GM18858 (cell line): Measurements from ENCODE around the gene MAP4.

Source experiments
- ATAC-seq: cut with Tn5 transposase; IDR thresholded peaks from one replicate; pipeline ENCODE4 v1.9.1; 2021; ENCODE audit not compliant: unreplicated experiment

MAP4 gene

GRCh38 chr3:47867451-47868044 lies 148.7 kb downstream of the MAP4 start:
- ATAC-seq = no peak

DNA sequence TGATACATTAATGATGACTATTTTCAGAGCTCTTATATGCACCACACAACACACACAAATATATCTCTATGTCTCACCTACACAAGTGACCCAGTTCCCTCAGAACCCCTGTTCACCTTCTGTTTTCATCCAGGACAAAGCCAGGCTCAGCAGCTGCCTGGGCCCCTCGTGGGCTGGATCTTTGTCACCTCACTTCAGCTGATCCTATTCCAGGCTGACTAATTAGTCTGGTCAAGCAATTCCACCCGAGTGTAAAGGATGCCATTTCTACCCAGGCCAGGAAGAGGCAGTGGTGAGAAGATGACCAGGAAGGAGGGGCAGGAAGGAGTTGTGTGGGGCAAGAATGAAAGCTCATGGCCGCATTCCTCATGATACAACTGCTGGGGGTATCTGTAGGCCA lies 151.0 kb downstream of the MAP4 start:
- no peak for ATAC-seq

- no peak for ATAC-seq
Observed at GRCh38 chr3:47863391-47864128, 152.7 kb downstream of the MAP4 start.

DNA sequence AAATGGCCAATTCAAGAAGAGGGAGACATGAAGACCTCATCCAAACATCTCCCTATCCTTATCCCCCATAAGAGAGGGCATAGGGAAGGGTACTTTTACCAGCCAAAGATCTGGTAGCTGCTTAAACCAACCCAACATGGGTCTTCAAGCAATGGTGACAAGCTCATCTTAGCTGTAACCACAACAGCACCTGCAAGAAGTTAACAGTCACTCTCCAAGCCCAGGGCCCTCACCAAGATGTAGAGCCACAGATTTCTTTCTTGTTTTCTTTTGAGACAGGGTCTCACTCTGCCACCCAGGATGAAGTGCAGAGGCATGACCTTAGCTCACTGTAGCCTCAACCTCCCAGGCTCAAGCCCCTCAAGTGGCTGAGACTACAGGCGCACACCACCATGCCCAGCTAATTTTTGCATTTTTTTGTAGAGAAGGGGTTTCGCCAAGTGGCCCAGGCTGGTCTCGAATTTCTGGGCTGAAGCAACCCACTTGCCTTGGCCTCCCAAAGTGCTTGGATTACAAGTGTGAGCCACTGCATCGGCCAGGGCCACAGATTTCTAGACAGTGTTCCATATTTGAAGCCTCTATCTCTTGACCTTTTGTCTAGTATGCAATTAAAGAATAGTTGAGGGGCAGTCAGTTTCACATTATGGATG lies 156.1 kb downstream of the MAP4 start:
- ATAC-seq = no peak

- ATAC-seq = no peak
Observed at GRCh38 chr3:47857151-47857550, 159.1 kb downstream of the MAP4 start.

DNA sequence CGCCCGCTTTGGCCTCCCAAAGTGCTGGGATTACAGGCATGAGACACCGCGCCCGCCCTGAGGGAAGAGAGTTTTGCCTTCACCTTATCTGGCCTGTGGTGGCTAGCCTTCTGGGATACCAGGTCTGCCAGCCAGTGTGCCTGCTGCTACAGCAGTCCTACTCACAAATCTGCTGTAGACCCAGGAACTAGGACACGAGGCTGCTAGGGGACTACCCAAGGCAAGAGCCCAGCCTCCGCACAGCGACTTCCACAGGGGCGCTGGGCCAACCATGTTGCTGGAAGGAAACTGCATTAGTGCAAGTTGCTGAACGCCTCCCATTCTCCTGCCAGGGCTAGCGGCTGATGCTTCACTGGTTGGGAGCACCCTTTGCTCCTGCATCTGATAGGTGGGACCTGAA lies 159.5 kb downstream of the MAP4 start:
- ATAC-seq = no peak

- ATAC-seq = no peak
Observed at GRCh38 chr3:47855461-47856383, 160.5 kb downstream of the MAP4 start.

GRCh38 chr3:47854720-47855455 lies 161.3 kb downstream of the MAP4 start:
- no peak for ATAC-seq

DNA sequence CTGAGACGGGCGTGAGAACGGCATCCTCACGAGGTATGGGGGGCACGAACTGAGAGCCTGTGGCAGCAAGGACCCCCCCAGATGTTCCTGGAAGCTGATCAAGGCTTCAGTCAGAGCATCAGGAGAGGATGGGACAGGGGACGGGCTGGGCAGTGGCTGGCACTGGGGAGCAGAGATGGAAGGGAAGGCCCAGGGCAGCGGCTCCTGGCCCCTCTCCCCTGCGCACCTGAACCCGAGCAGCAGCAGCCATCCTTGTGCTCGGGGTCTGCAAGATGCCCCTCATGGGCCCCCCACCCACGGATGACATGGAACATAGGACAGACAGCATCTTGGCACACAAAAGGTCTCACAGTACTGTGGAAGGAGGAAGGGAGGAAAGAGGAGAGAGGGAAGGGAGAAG lies 161.9 kb downstream of the MAP4 start:
- no peak for ATAC-seq

DNA sequence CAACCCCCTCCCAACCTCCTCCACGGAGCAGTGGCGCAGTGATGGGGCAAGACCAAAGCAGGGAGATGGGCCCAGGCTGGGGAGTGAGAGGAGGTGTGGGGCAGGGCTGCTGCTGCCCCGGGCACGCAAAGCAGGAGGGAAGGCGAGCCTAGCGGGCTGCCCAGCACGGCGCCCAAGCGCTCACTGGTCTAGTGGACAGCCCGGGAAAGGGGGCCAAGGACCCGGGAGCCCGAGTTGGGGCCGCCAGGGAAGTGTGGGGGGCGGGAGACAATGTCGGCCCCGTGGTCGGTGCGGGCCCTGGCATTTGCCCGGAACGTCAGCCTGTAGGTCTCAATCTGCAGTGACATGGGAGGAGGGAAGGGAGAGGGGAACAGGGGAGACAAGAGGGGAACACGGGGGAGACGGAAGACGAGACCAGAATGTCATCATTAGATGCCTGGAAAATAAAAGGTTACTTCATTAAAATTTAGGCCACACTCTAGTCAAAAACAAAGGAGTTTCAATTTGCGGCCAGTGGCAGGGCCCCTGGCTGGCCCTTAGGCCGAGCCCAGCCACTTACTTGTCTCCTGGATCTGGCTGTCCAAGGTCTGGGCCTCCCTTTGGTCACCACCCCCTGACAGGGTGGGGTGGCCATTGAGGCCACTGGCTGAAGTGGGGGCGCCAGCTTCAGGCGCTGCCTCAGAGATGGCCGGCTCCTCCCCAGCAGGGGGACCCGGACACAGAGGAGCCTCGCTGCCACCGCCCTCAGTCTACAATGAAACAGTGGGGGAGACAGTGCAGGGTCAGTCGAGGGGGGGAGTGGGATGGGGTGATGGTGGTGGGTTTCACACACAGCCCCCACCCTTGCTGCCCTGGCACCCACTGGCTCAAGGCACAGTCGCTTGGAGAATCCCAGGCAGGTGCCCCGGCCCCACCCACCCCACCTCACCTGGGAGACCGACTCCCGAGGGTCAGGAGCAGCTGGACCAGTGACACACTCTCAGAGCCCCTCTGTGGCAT lies 163.3 kb downstream of the MAP4 start:
- ATAC-seq = no peak

DNA sequence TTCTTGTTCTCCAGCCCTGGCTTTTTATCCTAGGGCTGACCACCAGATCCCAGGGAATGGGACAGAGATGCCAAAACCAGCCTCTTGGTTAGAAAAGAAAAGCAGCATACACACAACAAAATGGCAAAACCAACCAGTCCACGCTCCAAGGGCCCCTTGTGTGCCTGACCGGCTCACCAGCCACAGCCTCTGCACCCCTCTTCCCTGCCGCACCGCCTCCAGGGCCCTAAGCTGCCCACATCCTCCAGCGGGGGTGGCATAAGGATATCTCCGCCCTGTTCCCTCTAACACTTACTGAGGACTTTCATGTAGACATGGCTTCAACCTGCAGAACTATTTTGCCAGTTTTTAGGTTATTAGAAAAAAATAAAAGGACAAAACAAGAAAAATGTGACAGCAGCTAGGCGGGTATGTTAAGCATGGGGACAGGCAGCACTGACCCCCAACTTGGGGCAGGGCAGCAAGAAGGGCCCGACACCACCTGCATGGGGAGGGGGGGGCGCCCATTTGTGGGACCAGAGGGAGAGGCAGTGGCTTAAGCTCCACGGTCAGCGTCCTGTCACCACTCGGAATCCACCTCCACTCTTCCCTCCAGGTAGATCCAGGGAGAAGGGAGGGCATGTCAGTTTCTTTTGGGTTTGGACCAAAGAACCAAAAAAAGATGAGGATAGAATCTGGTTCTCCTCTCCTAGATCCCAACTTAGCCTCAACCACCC lies 164.2 kb downstream of the MAP4 start:
- no peak for ATAC-seq

GRCh38 chr3:47850564-47851410 lies 165.4 kb downstream of the MAP4 start:
- no peak for ATAC-seq

DNA sequence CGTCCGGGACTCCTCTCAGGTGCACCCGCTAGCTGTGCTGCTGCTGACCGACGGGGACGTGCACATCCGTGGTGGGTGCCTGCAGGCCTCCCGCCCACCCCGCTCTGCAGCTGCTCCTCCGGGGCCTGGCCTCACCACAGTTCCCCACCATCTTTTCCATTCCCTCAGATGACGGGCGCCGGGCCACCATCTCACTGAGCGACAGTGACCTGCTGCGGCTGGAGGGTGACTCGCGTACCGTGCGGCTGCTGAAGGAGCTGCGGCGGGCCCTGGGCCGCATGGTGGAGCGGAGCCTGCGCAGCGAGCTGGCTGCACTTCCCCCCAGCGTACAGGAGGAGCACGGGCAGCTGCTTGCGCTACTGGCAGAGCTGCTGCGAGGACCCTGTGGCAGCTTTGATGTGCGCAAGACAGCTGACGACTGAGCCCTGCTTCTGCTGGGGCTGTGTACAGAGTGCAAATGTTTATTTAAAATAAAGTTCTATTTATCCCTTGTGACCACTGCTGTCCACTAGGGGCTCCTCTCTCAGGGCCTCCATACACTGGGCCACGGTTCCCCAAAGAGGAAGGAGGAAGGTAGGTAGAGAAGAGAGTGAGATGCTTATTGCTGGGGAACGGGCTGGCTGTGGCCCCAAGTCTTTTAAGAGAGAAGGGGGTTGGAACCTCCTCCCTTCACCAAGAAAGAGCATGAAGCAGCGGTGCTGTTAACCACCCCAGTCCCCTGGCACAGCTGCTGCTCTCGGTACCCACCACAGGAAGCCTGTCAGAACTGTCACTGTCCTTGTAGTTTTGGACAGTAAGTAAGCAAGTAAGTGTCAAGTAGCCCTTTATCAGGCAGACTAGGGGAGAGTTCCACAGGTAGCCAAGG lies 166.3 kb downstream of the MAP4 start:
- ATAC-seq = no peak

GRCh38 chr3:47849186-47849698 lies 167.0 kb downstream of the MAP4 start:
- no peak for ATAC-seq

- ATAC-seq = no peak
Observed at GRCh38 chr3:47848599-47849117, 167.6 kb downstream of the MAP4 start.

DNA sequence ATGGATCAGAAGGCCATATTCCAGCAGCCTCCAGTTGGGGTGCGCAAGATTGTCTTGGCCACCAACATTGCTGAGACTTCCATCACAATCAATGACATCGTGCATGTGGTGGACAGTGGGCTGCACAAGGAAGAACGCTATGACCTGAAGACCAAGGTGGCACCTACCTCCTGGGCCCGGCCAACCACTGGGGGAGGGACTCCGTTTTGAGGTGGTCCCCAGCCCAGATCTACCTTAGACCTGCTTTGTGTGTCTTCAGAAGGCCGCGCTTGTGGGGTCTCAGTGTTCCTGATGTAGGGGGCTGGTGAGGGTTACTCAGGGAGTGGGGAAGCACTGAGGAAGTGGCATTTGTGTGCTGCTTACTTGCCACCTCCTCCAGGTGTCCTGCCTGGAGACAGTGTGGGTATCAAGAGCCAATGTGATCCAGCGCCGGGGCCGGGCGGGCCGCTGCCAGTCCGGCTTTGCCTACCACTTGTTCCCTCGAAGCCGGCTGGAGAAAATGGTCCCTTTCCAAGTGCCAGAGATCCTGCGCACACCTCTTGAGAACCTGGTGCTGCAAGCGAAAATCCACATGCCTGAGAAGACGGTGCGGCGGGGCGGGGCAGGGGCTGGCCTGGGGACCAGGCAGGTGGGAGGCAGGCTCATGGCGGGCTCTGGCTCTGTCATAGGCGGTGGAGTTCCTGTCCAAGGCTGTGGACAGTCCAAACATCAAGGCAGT lies 168.3 kb downstream of the MAP4 start:
- no peak for ATAC-seq
